Mononuclear cell (primary cell): ENCODE data around the gene WDHD1. TPM values are rescaled to one million over a fixed set of nuclear protein-coding genes. Genes with fewer than 3 reads are reported as not detected.

Experiments used
- H3K27me3 ChIP-seq: 2 replicates; pipeline ENCODE4 v1.6.0; 2011; ENCODE audit warnings: low read length, control low read depth; ENCODE audit not compliant: insufficient read depth
- H3K4me1 ChIP-seq: 2 replicates; pipeline ENCODE4 v1.5.1; 2011; ENCODE audit warnings: mild to moderate bottlenecking, low read length, control low read depth; ENCODE audit not compliant: insufficient read depth
- H3K4me3 ChIP-seq: 2 replicates; pipeline ENCODE4 v1.5.1; 2011; ENCODE audit warnings: mild to moderate bottlenecking, low read length, moderate library complexity
- H3K9me3 ChIP-seq: 2 replicates; pipeline ENCODE4 v1.5.1; 2011; ENCODE audit warnings: low read depth, mild to moderate bottlenecking, control low read depth, low read length
- total RNA-seq: library from RNA; depleted of rRNA; stranded (reverse); fragments of >200 nt; gene quantifications from one replicate; pipeline ENCODE4 v1.2.3, GENCODE V29; 2012

The WDHD1 gene
- total RNA-seq, 1 donor: 2.1 TPM

- H3K9me3 ChIP-seq: no peaks in the 10 kb centered on the region
- no peak overlapping the region for H3K4me3 ChIP-seq
- H3K27me3 ChIP-seq: no peaks in the 10 kb centered on the region
- peaks cover 34% of the 10 kb centered on the region for H3K4me1 ChIP-seq
These were observed 133.6 kb downstream of the WDHD1 start for GRCh38 chr14:54893151-54893760.

- Histone ChIP-seq H3K4me1 (peaks cover 36% of the 10 kb centered on the region), H3K4me3 (no peak overlapping the region), H3K9me3 (no peaks in the 10 kb centered on the region), H3K27me3 (no peaks in the 10 kb centered on the region)
These were observed 135.2 kb downstream of the WDHD1 start for GRCh38 chr14:54891471-54892245.

- no peaks in the 10 kb centered on the region for H3K9me3 ChIP-seq
- no peaks in the 10 kb centered on the region for H3K27me3 ChIP-seq
- H3K4me3 ChIP-seq: no peak overlapping the region
- peaks cover 36% of the 10 kb centered on the region for H3K4me1 ChIP-seq
These were observed 136.1 kb downstream of the WDHD1 start for GRCh38 chr14:54890788-54891187.

- H3K9me3 ChIP-seq: no peaks in the 10 kb centered on the region
- H3K4me3 ChIP-seq: no peak overlapping the region
- H3K4me1 ChIP-seq: peaks cover 33% of the 10 kb centered on the region
- no peaks in the 10 kb centered on the region for H3K27me3 ChIP-seq
These were observed 137.0 kb downstream of the WDHD1 start for GRCh38 chr14:54889919-54890318.

Other genes starting within 250 kb of the WDHD1 start
- gene GCH1, start 124.3 kb downstream of the WDHD1 start, total RNA-seq: 43.8 TPM
- 14.7 TPM for gene SOCS4, start 137 bp upstream of the WDHD1 start, total RNA-seq
- gene MAPK1IP1L, start 24.5 kb upstream of the WDHD1 start, total RNA-seq: 96.1 TPM
- 126 TPM for gene LGALS3, start 102.2 kb upstream of the WDHD1 start, total RNA-seq
- 0.84 TPM for gene DLGAP5, start 164.5 kb upstream of the WDHD1 start, total RNA-seq
- 41.3 TPM for gene FBXO34, start 244.3 kb upstream of the WDHD1 start, total RNA-seq